Astrocyte of the cerebellum (primary cell): ENCODE measurements around the gene SLC2A9.

Source experiments
- DNase-seq: peaks from one replicate; pipeline ENCODE4 v3.0.0-alpha.2; 2011; ENCODE audit warnings: low read depth
- H3K4me3 ChIP-seq: 2 replicates; pipeline ENCODE4 v1.5.1; 2011; ENCODE audit warnings: mild to moderate bottlenecking, low read depth, low read length, moderate library complexity
- CTCF ChIP-seq: IDR thresholded peaks from 2 replicates; pipeline ENCODE4 v1.5.1; 2012; ENCODE audit warnings: low read length, low read depth, moderate library complexity, mild to moderate bottlenecking; ENCODE audit errors: missing control alignments
- in situ Hi-C: cut with HindIII; loops from 2 replicates; pipeline ENCODE4 v1.10.0; 2017; ENCODE audit warnings: low sequenced_read_pairs

SLC2A9 gene

GRCh38 chr4:9931146-9931545, 90.2 kb downstream of the SLC2A9 start:
- H3K4me3 ChIP-seq, result no peak overlapping the region
- TF ChIP-seq CTCF, result no peak

GRCh38 chr4:9929111-9929510, 92.2 kb downstream of the SLC2A9 start:
- H3K4me3 ChIP-seq, result no peak overlapping the region
- no peak for TF ChIP-seq CTCF
- no peak for DNase-seq
- in situ Hi-C loops, result no loop called here

More at GRCh38 chr4:9931146-9931545, 90.2 kb downstream of the SLC2A9 start:
- in situ Hi-C loops, result no loop called here
- DNase-seq, result no peak

- TF ChIP-seq CTCF, result no peak
- H3K4me3 ChIP-seq, result no peak overlapping the region
- in situ Hi-C loops, result no loop called here
- no peak for DNase-seq
These were observed 93.8 kb downstream of the SLC2A9 start for GRCh38 chr4:9927341-9928007.

GRCh38 chr4:9926586-9926985, 94.7 kb downstream of the SLC2A9 start:
- no peak for TF ChIP-seq CTCF
- no peak for DNase-seq
- no peak overlapping the region for H3K4me3 ChIP-seq
- in situ Hi-C loops, result no loop called here

- H3K4me3 ChIP-seq, result no peak overlapping the region
- in situ Hi-C loops, result no loop called here
- no peak for DNase-seq
- TF ChIP-seq CTCF, result no peak
These were observed 95.4 kb downstream of the SLC2A9 start for GRCh38 chr4:9925750-9926439.

- in situ Hi-C loops, result no loop called here
- no peak for DNase-seq
These were observed 96.5 kb downstream of the SLC2A9 start for GRCh38 chr4:9924750-9925149.

More at GRCh38 chr4:9924750-9925149, 96.5 kb downstream of the SLC2A9 start:
- H3K4me3 ChIP-seq, result no peak overlapping the region
- no peak for TF ChIP-seq CTCF
